Stimulated activated CD8-positive, alpha-beta memory T cell treated with anti-CD3 and anti-CD28 coated beads, Interleukin-4, amount 100 ng/mL, for 24 hours (primary cell): ENCODE results near the gene HOOK2.
"Not testable (repeated sequence)": the region's sequence is repeated elsewhere in the genome, so short reads cannot be mapped to it uniquely, and the experiment has no call there.

Experiments used
- DNase-seq: peaks from one replicate; pipeline ENCODE4 v3.0.0-alpha.2; 2020; ENCODE audit warnings: low read depth

The HOOK2 gene

DNA sequence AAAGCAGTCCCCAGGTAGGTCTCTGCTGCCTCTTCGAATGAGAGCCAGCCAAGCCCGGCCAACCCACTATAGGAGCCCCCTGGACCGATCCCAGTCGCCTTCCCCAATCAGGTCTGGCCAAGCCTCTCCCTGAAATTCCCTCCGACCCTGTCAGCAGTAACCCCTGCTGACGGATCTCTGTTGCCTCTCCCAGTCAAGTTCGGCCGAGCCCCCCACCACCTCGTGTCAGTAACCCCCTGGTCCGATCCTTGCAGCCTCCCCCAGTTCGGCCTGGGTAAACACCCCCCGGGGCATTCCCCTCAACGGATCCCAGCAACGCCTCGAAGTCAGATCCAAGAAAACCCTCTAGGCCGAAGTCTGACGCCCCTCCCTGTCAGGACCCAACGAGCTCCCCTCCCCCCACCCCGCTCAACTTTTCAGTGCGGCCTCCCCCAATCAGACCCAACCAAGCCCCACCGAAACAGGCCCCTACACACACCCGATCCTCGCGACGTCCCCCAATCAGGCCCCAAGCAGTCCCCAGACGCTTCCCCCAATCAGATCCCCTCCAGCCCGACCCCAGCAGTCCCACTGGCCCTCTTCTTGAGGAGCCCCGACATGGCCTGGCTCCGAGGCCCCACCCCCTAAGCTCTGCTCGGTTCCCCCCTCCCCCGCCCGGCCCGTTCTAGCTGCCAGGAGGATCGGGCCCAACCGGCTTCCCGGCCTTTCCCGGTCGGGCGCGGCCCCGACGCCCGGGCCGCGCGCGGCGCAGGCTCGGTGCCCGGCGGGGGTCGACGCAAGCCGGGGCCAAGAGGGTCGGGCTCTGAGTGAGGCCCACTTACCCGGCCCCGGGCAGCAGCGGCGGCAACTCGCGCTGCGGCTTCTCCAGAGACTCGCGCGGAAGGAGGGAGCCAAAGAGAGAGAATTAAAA lies 53.4 kb downstream of the HOOK2 start:
- DNase-seq: peak; percentile 22

DNA sequence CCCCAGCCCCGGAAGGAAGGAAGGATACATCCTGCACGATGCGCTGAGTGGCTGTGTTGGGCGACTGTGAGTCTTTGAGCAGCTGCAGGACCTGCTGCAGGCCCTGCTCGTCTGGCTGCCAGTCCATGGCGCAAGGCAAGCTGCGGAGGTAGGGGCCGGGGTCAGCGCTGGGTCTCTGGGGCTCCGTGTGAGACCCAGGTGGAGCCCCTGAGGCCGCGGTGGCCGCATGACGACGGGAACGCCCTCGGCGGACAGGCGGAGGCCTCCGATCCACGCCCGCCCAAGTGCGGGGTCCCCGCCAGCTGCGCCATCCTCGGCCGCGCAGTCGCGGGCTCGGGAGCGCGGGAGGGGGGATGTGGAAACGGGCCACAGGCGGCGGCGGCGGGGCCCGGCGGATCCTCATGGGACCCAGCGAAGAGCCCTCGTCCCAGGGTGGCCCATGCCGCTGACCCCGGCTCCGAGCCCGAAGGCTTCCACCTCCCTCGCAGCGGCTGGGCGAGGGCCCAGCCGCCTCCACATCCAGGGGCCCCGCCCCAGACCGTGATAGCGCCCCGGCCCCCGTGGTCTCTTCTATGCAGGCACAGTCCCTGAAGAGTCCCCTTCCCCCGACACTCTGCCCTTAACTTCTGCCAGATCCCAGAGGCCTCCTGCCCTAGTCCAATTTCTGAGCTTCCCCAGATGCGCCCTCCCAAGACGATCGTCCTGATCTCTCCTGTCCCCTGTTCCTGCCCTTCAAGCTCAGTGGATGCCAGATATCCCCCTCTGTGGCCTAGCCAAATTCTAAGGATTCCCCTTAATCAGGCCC lies 54.3 kb downstream of the HOOK2 start:
- DNase-seq: no peak

DNA sequence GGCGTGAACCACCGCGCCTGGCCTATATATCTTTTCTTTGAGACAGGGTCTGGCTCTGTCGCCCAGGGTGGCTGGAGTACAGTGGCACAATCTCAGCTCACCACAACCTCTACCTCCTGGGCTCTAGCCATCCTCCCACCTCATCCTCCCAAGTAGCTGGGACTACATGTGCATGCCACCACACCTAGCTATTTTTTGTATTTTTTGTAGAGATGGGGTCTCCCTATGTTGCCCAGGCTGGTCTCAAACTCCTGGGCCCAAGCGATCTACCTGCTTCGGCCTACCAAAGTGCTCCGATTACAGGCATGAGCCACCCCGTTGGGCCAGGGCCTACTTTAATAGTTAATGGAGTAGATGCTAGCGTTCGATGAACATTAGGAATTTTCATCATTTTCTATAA lies 55.1 kb downstream of the HOOK2 start:
- no peak for DNase-seq

GRCh38 chr19:12715929-12716328 lies 59.4 kb downstream of the HOOK2 start:
- no peak for DNase-seq

DNA sequence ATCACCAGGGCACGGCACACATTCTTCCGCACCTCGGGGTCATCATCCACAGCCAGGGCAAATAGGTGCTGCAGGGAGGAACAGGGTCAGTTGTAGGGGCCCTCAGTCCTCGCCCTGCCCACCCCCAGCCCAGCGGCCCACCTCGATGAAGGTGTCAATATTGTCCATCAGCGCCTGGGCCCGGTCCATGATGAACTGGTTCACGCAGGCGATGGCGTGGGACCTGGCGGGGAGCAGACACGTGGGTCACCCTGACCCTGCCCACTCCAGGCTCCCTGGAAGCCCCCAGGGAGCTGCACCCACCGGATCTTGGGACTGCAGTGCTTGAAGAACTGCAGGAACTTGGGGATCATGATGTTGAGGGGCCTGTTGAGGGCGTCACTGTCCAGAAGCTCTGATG lies 60.2 kb downstream of the HOOK2 start:
- no peak for DNase-seq

DNA sequence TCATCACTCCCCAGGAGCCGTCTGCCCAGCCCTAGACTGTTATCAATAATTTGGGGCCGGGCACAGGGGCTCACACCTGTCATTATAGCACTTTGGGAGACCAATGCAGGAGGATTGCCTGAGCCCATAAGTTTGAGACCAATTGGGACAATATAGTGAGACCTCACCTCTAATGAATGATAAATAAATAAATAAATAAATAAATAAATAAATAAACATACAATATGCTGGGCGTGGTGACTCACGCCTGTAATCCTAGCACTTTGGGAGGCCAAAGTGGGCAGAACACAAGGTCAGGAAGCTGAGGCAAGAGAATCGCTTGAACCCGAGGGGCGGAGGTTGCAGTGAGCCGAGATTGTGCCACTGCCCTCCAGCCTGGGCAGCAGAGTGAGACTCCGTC lies 62.0 kb downstream of the HOOK2 start:
- DNase-seq: not testable (repeated sequence)
